GM18951 (cell line): ENCODE results near the gene THRSP.
"Not testable (repeated sequence)": the region's sequence is repeated elsewhere in the genome, so short reads cannot be mapped to it uniquely, and the experiment has no call there.

ENCODE experiments used
- POLR2A ChIP-seq: IDR thresholded peaks from 4 replicates; pipeline ENCODE4 v1.6.1; 2011; ENCODE audit warnings: mild to moderate bottlenecking; ENCODE audit not compliant: insufficient read length, insufficient read depth; ENCODE audit errors: extremely low read depth
- in situ Hi-C: fragments of 300-500 bp; cut with MboI; formaldehyde crosslinking; loops from one replicate; pipeline ENCODE4 v1.12.0; 2022; ENCODE audit warnings: low sequenced_read_pairs, mixed read lengths, inconsistent platforms; ENCODE audit not compliant: unreplicated experiment

Gene THRSP

DNA sequence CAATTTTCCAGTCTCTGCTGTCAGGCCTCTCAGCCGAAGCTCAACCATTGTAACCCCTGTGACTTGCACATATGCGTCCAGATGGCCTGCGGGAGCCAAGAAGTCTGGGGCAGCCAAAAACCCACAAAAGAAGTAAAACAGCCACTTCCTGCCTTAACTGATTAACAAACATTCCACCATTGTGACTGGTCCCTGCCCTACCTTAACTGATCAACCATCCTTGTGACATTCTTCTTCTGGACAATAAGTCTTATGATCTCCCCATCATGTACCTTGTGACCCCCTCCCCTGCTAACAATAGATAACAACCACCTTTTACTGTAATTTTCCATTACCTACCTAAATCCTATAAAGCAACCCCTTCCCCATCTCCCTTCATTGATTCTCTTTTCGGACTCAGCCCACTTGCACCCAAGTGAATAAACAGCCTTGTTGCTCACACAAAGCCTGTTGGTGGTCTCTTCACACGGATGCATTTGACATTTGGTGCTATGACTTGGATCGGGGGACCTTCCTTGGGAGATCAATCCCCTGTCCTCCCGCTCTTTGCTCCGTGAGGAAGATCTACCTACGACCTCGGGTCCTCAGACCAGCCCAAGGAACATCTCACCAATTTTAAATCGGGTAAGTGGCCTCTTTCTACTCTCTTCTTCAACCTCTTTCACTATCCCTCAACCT, 17.3 kb downstream of the THRSP start:
- in situ Hi-C loops = no loop called here
- no peak for TF ChIP-seq POLR2A

DNA sequence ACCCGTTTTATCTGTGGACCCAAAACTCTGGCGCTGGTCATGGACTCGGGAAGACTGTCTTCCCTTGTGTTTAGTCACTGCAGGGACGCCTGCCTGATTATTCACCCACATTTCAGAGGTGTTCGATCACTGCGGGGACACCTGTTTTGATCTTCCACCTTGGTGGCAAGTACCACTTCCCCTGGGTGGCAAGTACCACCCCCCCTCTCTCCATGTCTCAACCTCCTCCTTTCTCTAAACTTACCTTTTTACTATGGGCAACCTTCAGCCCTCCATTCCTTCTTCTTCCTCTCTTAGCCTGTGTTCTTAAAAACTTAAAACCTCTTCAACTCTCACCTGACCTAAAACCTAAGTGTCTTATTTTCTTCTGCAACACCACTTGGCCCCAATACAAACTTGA, 17.9 kb downstream of the THRSP start:
- in situ Hi-C loops = no loop called here
- TF ChIP-seq POLR2A = no peak

DNA sequence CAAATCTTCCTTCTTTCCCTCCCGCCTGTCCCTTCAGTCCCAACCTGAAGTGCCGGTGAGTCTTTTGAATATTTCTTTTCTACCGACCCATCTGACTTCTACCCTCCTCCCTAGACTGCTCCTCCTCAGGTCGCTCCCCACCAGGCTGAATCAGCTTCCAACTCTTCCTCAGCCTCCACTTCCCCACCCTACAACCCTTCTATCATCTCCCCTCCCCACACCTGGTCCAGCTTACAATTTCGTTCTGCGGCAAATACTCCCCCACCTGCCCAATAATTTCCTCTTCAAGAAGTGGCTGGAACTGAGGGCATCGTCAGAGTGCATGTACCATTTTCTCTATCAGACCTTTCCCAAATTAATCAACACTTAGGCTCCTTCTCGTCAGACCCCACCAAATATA, 18.5 kb downstream of the THRSP start:
- in situ Hi-C loops = no loop called here
- no peak for TF ChIP-seq POLR2A

DNA sequence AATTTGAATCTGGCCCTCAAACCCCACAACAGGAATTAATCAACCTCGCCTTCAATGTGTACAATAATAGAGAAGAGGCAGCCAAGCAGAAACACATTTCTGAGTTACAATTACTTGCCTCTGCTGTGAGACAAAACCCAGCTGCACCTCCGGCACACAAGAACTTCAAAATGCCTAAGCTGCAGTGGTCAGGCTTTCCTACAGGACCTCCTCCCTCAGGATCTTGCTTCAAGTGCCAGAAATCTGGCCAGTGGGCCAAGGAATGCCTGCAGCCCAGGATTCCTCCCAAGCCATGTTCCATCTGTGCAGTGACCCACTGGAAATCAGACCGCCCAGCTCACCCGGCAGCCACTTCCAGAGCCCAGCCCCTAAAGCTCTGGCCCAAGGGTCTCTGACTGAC, 19.4 kb downstream of the THRSP start:
- in situ Hi-C loops = no loop called here
- no peak for TF ChIP-seq POLR2A

DNA sequence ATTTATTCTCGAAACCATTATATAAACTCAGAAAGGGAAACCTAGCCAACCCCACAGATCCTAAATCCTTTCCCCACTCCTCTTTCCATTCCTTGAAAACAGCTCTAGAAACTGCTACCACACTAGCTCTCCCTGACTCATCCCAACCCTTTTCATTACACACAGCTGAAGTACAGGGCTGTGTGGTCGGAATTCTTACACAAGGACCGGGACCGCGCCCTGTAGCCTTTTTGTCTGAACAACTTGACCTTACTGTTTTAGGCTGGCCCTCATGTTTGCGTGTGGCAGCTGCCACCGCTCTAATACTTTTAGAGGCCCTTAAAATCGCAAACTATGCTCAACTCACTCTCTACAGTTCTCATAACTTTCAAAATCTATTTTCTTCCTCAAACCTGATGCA, 20.8 kb downstream of the THRSP start:
- in situ Hi-C loops = not testable (repeated sequence)

DNA sequence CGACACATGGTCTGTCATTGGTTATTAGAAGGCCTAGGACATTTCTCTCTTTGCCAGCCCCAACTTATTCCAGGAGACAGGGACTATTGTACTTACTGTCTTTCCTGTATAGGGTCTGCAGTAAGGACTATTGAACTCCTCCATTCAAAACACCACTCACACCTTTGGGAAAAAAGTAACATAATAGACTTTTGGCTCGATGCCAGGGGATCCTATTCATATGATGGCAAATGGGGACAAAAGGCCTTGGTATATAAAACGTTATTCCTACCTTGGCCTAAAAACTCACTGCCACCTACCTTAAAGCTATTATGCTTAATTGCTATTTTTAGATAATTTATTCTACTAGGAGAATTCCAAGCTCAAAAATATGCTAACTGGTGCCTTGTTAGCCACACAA, 22.3 kb downstream of the THRSP start:
- TF ChIP-seq POLR2A = no peak
- in situ Hi-C loops = no loop called here

DNA sequence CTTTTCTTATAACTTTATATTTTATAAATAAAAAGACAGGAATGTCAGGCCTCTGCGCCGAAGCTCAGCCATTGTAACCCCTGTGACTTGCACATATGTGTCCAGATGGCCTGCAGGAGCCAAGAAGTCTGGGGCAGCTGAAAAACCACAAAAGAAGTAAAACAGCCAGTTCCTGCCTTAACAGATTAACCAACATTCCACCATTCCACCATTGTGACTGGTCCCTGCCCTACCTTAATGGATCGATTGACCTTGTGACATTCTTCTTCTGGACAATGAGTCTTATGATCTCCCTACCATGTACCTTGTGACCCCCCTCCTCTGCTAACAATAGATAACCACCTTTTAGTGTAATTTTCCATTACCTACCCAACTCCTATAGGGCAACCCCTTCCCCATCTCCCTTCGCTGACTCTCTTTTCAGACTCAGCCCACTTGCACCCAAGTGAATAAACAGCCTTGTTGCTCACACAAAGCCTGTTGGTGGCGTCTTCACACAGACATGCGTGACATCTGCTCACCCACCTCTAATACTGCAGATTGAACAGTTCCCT, 22.9 kb downstream of the THRSP start:
- in situ Hi-C loops = not testable (repeated sequence)

DNA sequence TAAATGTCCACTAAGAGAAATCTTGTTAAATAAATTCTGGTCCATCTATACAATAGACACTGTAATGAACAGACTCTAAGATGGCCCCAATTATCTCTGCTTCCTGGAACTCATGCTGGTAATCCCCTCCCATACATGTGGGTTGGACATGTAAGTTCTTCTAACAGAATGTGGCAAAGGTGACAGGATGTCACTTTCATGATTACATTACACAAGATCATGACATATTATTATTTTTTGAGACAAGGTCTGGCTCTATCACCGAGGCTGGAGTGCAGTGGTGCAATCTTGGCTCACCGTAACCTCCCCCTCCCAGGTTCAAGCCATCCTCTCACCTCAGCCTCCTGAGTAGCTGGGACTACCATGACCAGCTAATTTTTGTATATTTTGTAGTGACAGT, 30.6 kb downstream of the THRSP start:
- TF ChIP-seq POLR2A = no peak
- in situ Hi-C loops = no loop called here

DNA sequence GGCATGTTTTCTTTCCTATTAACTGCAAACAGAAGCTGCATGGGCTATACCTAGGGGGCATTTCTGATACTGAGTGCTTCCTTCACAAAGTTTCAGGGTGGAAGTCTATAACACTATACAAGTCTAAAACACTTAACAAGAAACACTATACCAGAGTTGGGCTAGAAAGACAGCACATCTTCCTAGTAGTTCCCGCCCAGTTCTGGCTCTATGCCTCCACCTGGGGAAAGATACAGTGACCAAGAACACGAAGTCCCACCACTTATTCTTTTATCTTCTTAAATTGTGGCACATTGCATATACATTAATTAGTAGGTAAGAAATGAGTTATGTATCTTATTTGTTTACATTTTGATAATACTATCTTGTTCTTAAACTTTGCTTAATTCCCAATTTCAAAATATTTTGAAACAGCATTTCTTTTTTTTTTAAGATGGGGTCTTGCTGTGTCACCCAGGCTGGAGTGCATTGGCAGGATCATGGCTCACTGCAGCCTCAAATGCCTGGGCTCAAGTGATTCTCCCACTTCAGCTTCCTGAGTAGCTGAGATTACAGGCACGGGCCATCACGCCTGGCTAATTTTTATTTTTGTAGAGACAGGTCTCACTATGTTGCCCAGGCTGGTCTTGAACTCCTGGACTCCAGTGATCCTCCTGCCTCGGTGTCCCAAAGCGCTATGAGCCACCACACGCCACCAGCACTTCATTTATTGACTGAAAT, 34.2 kb downstream of the THRSP start:
- no peak for TF ChIP-seq POLR2A
- in situ Hi-C loops = no loop called here

DNA sequence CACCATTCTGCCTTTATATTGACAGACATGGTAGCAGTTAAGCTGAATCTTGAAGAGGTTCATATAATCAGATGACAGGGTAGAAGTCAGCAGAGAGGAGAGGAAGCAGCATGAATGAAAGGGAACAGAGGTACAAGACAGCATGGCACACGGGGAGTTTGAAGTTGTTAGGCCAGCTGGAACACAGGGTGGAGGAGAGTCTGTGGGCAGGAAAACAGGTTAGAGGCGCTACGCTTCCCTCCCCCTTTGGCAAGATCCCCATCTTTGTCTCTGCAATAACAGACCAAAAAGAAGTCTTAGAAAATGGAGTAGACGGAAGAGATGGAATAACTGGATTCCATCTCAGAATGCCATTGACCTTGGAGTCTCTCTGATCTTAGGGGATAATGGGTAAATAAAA, 36.0 kb downstream of the THRSP start:
- no peak for TF ChIP-seq POLR2A
- in situ Hi-C loops = no loop called here

DNA sequence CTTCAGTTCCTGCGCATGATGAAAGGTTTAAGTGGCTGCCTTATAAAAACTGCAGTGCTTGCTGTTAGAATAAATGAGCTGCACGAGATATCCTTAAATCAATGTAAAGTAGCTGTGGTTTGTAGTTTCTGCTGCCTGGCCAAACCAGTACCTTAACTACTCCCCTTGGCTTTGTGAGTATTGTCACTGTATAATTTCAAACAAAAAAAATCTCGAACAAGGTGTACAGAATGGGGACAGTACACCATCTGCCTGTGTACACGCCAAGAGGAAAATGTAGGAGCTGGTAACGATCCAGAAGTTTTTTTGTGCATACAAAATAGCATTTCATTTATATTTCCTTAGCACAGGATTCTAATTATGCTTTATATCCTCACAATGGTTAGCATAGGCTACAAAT, 36.6 kb downstream of the THRSP start:
- in situ Hi-C loops = no loop called here
- TF ChIP-seq POLR2A = no peak

DNA sequence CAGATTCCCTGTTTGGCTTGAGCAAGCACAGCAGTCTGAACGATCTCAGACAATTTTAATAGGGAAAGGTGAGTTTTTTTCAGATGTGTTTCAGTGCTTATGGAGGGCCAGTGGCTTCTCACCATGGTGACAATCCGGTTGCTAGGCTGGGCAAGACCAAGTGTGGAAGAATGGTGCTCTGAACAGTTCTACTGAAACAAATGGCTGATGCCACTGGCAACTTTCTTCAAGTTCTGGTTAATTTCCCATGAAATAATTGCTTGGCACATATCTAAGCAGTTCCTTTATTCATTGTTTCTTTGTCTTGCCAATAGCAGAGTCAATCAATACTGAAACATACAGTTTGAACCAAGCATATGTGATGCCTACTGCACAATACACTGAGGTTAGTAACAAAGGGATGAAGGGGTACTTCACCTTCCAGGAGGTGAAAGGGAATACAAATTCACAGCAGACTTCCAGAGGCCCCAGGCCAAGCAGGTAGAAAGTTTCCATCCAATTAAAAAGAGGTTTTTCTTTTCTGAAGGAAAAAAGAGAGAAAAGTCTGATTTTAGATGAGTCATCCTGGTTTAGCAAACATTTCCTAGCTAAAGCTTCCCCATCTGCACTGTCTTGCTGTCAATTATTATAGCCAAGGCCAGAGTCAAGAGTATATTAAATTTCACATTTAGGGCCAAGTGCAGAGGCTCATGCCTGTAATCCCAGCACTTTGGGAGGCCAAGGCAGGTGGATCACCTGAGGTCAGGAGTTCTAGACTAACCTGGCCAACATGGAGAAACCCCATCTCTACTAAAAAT, 37.2 kb downstream of the THRSP start:
- TF ChIP-seq POLR2A = no peak
- in situ Hi-C loops = no loop called here

DNA sequence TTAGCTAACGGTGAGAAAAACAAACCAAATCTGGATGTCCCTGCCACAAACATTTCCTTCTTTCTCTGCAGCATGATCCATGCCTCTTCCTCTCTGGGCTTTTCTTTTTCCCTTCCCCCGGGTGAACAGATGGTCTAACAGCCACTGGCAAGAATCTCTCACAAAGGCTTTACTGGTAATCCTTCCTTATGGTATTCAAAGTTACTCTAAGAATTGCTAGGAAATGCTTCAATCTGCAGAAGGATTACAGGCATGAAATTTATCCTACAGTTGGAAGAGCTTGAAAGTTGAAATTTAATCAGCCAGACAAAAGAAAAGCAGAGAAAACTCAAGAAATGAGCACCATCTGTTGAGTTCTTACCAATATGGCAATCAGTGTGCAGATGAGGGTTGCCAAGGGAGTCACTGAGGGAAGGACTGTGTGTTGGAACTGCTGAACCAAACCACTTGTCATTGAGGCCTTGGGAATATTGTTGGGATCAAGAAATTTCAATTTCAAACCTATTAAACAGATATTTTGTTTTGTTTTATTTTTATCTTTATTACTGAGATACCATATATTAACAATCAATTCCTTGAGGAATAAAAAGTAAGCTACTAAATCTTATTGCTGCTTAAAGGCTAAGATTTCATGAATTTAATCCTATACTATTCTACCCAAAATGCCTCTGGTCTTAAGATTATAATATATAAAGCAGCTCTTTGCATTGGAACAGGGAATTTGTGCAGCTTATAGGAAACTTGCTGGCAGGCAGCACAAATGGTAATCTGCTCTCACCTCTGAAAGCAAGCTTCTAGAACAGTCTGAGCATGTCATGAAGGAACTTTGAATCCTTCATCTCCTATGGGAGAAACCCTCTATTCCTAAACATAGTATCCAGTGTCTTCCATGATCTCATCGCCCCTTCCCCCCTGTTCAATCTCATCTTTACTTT, 45.7 kb downstream of the THRSP start:
- in situ Hi-C loops = no loop called here
- no peak for TF ChIP-seq POLR2A
